ENCODE results near the gene CHMP6. TPM values are rescaled to one million over a fixed set of nuclear protein-coding genes. Genes with fewer than 3 reads are reported as not detected.

CHMP6 gene
- total RNA-seq, 1 donor from 2014 or later = 27.8 TPM

- no peak for DNase-seq (ENCODE audit: low spot score, unreplicated experiment)
- H3K27ac Mint-ChIP-seq = no peak overlapping the region
- peaks cover 4% of the 10 kb centered on the region for H3K27me3 Mint-ChIP-seq
- H3K4me3 Mint-ChIP-seq (ENCODE audit: low read depth) = no peak overlapping the region
- peaks cover 3% of the 10 kb centered on the region for H3K36me3 Mint-ChIP-seq (ENCODE audit: insufficient read depth)
- H3K4me1 Mint-ChIP-seq (ENCODE audit: low read depth) = peaks cover 8% of the 10 kb centered on the region
- no peak for TF ChIP-seq CTCF (IDR thresholded peaks at IDR 0.05; ENCODE audit: unreplicated experiment)
- H3K9me3 Mint-ChIP-seq (ENCODE audit: low read depth) = peaks cover 8% of the 10 kb centered on the region
These were observed 28.2 kb downstream of the CHMP6 start for GRCh38 chr17:81019563-81020442.

GRCh38 chr17:81020443-81020766, 28.8 kb downstream of the CHMP6 start:
- H3K36me3 Mint-ChIP-seq (ENCODE audit: insufficient read depth) = peaks cover 3% of the 10 kb centered on the region
- no peak overlapping the region for H3K27ac Mint-ChIP-seq
- no peak overlapping the region for H3K4me3 Mint-ChIP-seq (ENCODE audit: low read depth)
- no peak for DNase-seq (ENCODE audit: low spot score, unreplicated experiment)
- peaks cover 7% of the 10 kb centered on the region for H3K27me3 Mint-ChIP-seq
- H3K9me3 Mint-ChIP-seq (ENCODE audit: low read depth) = peaks cover 8% of the 10 kb centered on the region
- TF ChIP-seq CTCF (IDR thresholded peaks at IDR 0.05; ENCODE audit: unreplicated experiment) = no peak
- H3K4me1 Mint-ChIP-seq (ENCODE audit: low read depth) = peaks cover 8% of the 10 kb centered on the region

GRCh38 chr17:81020767-81021497, 29.3 kb downstream of the CHMP6 start:
- no peak overlapping the region for H3K4me3 Mint-ChIP-seq (ENCODE audit: low read depth)

GRCh38 chr17:81021531-81022343, 30.1 kb downstream of the CHMP6 start:
- peak overlapping the region; percentile 41 for H3K27ac Mint-ChIP-seq
- H3K4me3 Mint-ChIP-seq (ENCODE audit: low read depth) = no peak overlapping the region
- DNase-seq (ENCODE audit: low spot score, unreplicated experiment) = no peak
- no peaks in the 10 kb centered on the region for H3K36me3 Mint-ChIP-seq (ENCODE audit: insufficient read depth)
- peaks cover 15% of the 10 kb centered on the region for H3K27me3 Mint-ChIP-seq
- H3K4me1 Mint-ChIP-seq (ENCODE audit: low read depth) = peaks cover 8% of the 10 kb centered on the region
- TF ChIP-seq CTCF (IDR thresholded peaks at IDR 0.05; ENCODE audit: unreplicated experiment) = no peak
- H3K9me3 Mint-ChIP-seq (ENCODE audit: low read depth) = peaks cover 2% of the 10 kb centered on the region

More at GRCh38 chr17:81020767-81021497, 29.3 kb downstream of the CHMP6 start:
- H3K9me3 Mint-ChIP-seq (ENCODE audit: low read depth) = peaks cover 4% of the 10 kb centered on the region
- no peak for DNase-seq (ENCODE audit: low spot score, unreplicated experiment)
- H3K4me1 Mint-ChIP-seq (ENCODE audit: low read depth) = peaks cover 8% of the 10 kb centered on the region
- H3K27ac Mint-ChIP-seq = no peak overlapping the region
- H3K27me3 Mint-ChIP-seq = peaks cover 7% of the 10 kb centered on the region
- H3K36me3 Mint-ChIP-seq (ENCODE audit: insufficient read depth) = no peaks in the 10 kb centered on the region
- TF ChIP-seq CTCF (IDR thresholded peaks at IDR 0.05; ENCODE audit: unreplicated experiment) = no peak

GRCh38 chr17:81022344-81022676, 30.7 kb downstream of the CHMP6 start:
- Mint-ChIP-seq H3K9me3 (ENCODE audit: low read depth) (no peaks in the 10 kb centered on the region), H3K27ac (peak overlapping the region; percentile 41), H3K4me3 (ENCODE audit: low read depth) (no peak overlapping the region), H3K4me1 (ENCODE audit: low read depth) (peaks cover 14% of the 10 kb centered on the region), H3K36me3 (ENCODE audit: insufficient read depth) (no peaks in the 10 kb centered on the region), H3K27me3 (peaks cover 20% of the 10 kb centered on the region)
- no peak for DNase-seq (ENCODE audit: low spot score, unreplicated experiment)
- TF ChIP-seq CTCF (IDR thresholded peaks at IDR 0.05; ENCODE audit: unreplicated experiment) = no peak

All from progenitor cell of endocrine pancreas (in vitro differentiated cells).